Loucy (cell line): ENCODE results near the gene CA11.

Source experiments
- CTCF ChIP-seq: fragments of 200-600 bp; sonication (generic); conservative IDR thresholded peaks from 2 replicates; pipeline ENCODE4 v1.5.1; 2014; ENCODE audit warnings: mild to moderate bottlenecking, antibody characterized with exemption, low read length
- EZH2phosphoT487 ChIP-seq: fragments of 200-600 bp; IDR thresholded peaks from 2 replicates; pipeline ENCODE4 v1.6.1; 2018; ENCODE audit warnings: antibody characterized with exemption, mild to moderate bottlenecking, moderate library complexity, borderline replicate concordance

- TF ChIP-seq CTCF: no peak
- no peak for TF ChIP-seq EZH2phosphoT487
Measured at GRCh38 chr19:48618916-48619691, 26.9 kb downstream of the CA11 start, which contains the start of the genes RPL18 and SPHK2.
